Neural progenitor cell (in vitro differentiated cells): ENCODE results near the gene DNAL4.

Experiments
- CTCF ChIP-seq: fragments of 200-600 bp; sonication (generic); IDR thresholded peaks from 2 replicates; pipeline ENCODE4 v1.5.1; 2017; ENCODE audit warnings: antibody characterized with exemption, mild to moderate bottlenecking
- EZH2 ChIP-seq: fragments of 200-600 bp; sonication (generic); IDR thresholded peaks from 2 replicates; pipeline ENCODE4 v1.6.1; 2017; ENCODE audit warnings: antibody characterized with exemption, mild to moderate bottlenecking, moderate library complexity

GRCh38 chr22:38773363-38773946 is 20.5 kb downstream of the DNAL4 start:
- TF ChIP-seq CTCF, result no peak
- TF ChIP-seq EZH2, result no peak
